ENCODE measurements around the gene HUNK. TPM values are rescaled to one million over a fixed set of nuclear protein-coding genes. Genes with fewer than 3 reads are reported as not detected.
"Not testable (repeated sequence)": the region's sequence is repeated elsewhere in the genome, so short reads cannot be mapped to it uniquely, and the experiment has no call there.

The HUNK gene
- total RNA-seq, 1 donor from 2014 or later, result 2.0 TPM

DNA sequence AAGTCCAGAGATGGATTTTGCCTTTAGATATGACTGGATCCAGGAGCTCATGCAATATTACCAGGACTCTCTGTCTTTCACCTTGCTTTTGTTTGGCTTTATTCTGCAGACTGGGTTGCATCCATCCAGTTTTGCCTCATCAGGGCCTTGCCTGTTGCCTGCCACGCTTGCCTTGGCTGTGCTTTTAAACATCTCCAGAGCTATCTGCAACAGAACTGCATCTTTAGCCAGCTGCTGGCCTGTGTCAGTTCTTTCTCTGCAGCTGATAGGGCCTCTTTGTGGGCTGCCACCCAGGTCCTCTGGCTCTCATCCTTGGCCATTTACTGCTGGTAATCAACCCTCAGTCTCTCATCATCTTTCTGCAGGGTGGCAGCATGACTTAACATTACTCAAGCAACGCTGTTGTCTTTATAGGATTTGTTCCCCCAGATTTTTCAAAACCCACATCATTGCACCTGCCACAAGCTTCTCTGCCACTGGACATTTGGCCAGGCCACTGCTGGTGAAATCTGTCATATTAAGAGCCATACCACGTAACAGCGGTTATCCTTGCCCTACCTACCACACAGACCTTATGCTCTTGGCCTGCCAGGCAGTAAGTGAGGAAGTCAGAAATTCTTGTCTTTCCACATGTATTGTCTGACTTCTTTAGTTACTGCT lies 24.4 kb upstream of the HUNK start:
- Histone ChIP-seq H3K9me3 (no peaks in the 10 kb centered on the region), H3K4me1 (no peaks in the 10 kb centered on the region), H3K36me3 (no peaks in the 10 kb centered on the region), H3K27me3 (no peaks in the 10 kb centered on the region), H3K27ac (no peak overlapping the region), H3K4me3 (no peak overlapping the region)
- intact Hi-C loops (cut with DNase I), result no loop called here
- ATAC-seq, result no peak
- no peak for DNase-seq
- TF ChIP-seq, protein P1, sequence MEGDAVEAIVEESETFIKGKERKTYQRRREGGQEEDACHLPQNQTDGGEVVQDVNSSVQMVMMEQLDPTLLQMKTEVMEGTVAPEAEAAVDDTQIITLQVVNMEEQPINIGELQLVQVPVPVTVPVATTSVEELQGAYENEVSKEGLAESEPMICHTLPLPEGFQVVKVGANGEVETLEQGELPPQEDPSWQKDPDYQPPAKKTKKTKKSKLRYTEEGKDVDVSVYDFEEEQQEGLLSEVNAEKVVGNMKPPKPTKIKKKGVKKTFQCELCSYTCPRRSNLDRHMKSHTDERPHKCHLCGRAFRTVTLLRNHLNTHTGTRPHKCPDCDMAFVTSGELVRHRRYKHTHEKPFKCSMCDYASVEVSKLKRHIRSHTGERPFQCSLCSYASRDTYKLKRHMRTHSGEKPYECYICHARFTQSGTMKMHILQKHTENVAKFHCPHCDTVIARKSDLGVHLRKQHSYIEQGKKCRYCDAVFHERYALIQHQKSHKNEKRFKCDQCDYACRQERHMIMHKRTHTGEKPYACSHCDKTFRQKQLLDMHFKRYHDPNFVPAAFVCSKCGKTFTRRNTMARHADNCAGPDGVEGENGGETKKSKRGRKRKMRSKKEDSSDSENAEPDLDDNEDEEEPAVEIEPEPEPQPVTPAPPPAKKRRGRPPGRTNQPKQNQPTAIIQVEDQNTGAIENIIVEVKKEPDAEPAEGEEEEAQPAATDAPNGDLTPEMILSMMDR (IDR thresholded peaks at IDR 0.05), result no peak

DNA sequence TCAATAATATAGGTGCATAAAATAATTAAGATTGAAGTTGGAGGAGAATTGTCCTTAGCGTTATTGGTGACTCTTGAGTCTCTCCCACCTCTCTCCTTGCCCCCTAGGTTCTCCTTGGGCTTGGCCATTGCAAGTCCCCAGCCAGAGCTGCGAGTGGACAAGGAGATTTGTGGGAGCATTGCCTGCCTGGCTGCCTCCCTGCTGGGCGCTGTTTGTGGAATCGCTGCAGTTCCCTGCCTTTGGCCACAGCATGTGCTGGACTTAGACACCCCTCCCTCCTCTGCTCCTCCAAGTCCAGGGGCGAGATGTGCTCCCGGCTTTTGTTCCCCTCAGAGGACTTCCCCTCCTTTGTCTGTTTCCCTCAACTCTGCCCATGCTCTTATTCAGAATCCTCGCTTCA lies 21.9 kb upstream of the HUNK start:
- Histone ChIP-seq H3K36me3 (no peaks in the 10 kb centered on the region), H3K27ac (no peak overlapping the region), H3K27me3 (no peaks in the 10 kb centered on the region), H3K4me1 (no peaks in the 10 kb centered on the region), H3K4me3 (no peak overlapping the region), H3K9me3 (no peaks in the 10 kb centered on the region)
- TF ChIP-seq, protein P1 (IDR thresholded peaks at IDR 0.05), result no peak
- intact Hi-C loops (cut with DNase I), result no loop called here
- ATAC-seq, result no peak
- no peak for DNase-seq

DNA sequence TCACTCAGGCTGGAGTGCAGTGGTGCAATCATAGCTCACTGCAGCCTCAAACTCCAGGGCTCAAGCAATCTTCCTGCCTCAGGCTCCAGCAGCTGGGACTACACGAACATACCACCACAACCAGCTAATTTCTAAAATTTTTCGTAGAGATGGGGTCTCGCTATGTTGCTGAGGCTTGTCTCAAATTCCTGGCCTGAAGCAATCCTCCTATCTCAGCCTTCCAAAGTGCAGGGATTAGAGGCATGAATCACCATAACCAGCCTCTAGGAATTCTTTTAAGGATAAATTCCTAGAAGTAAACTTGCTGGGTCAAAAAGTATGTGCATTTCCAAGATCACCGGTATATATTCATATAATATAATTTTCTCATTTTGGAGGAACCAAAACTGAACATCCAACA lies 17.6 kb upstream of the HUNK start:
- intact Hi-C loops (cut with DNase I), result no loop called here
- no peaks in the 10 kb centered on the region for H3K27me3 ChIP-seq
- ATAC-seq, result no peak
- H3K27ac ChIP-seq, result no peak overlapping the region
- no peaks in the 10 kb centered on the region for H3K9me3 ChIP-seq
- no peaks in the 10 kb centered on the region for H3K36me3 ChIP-seq
- no peak overlapping the region for H3K4me3 ChIP-seq
- no peaks in the 10 kb centered on the region for H3K4me1 ChIP-seq
- TF ChIP-seq, protein P1 (IDR thresholded peaks at IDR 0.05), result no peak
- DNase-seq, result no peak

- intact Hi-C loops (cut with DNase I), result no loop called here
- Histone ChIP-seq H3K27me3 (no peaks in the 10 kb centered on the region), H3K36me3 (no peaks in the 10 kb centered on the region), H3K27ac (no peak overlapping the region), H3K9me3 (no peaks in the 10 kb centered on the region), H3K4me3 (no peak overlapping the region), H3K4me1 (no peaks in the 10 kb centered on the region)
- DNase-seq (no peak), ATAC-seq (no peak)
- TF ChIP-seq, protein P1 (IDR thresholded peaks at IDR 0.05), result no peak
These were observed 15.7 kb upstream of the HUNK start for GRCh38 chr21:31857096-31857495.

GRCh38 chr21:31857631-31858030 lies 15.2 kb upstream of the HUNK start:
- ATAC-seq; H3K9me3 ChIP-seq; H3K27me3 ChIP-seq; H3K4me1 ChIP-seq; DNase-seq; intact Hi-C loops (cut with DNase I); H3K36me3 ChIP-seq; H3K27ac ChIP-seq; H3K4me3 ChIP-seq: not testable (repeated sequence)

- H3K4me1 ChIP-seq, result no peaks in the 10 kb centered on the region
- intact Hi-C loops (cut with DNase I), result no loop called here
- TF ChIP-seq, protein P1 (IDR thresholded peaks at IDR 0.05), result no peak
- no peaks in the 10 kb centered on the region for H3K27me3 ChIP-seq
- H3K27ac ChIP-seq, result no peak overlapping the region
- H3K36me3 ChIP-seq, result no peaks in the 10 kb centered on the region
- no peaks in the 10 kb centered on the region for H3K9me3 ChIP-seq
- DNase-seq, result no peak
- ATAC-seq, result no peak
- no peak overlapping the region for H3K4me3 ChIP-seq
These were observed 12.0 kb upstream of the HUNK start for GRCh38 chr21:31860851-31861250.
